ENCODE data around the gene EPHA7.

The EPHA7 gene

DNA sequence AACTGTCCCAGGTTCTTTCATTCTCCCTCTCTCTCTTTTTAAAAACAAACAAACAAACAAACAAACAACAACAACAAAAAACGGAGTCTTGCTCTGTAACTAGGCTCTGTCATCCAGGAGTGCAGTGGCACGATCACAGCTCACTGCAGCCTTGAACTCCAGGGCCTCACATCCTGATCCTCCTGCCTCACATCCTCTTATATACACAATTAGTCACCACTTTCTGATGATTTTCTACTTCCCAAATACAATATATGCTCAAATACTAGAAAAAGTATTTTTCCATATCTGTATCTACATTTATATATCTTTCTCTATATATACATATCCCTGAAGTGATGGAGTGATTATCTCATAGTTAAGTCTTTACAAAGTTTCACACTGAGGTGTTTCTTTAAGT lies 170.7 kb downstream of the EPHA7 start:
- no peak for DNase-seq (ENCODE audit: low spot score)

DNA sequence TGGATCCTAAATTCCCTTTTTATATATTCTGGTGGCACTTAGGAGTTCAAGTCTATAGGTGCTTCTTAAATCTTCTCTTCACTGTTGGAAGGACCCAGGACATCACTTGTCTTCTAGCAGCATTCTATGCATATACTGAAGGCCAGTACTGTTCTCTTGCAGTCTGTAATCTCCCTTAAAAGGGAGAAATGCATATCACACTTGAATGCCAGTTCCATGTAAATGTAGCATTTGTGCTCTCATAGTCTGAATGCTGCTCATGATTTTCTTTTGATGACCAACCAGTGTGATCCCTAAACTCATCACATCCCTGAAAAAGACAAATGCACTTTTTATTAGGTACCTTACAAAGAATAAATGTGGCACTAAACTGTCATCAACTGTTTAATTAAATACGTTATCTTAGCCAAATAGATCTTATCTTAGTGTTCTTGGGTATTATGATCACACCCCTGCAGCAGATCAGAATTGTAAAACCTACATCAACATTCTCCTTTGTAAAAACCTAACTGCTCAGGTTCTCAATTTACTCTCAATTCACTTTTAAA lies 176.1 kb downstream of the EPHA7 start:
- no peak for DNase-seq (ENCODE audit: low spot score)

GRCh38 chr6:93242049-93242448 lies 177.3 kb downstream of the EPHA7 start:
- DNase-seq (ENCODE audit: low spot score), result no peak

DNA sequence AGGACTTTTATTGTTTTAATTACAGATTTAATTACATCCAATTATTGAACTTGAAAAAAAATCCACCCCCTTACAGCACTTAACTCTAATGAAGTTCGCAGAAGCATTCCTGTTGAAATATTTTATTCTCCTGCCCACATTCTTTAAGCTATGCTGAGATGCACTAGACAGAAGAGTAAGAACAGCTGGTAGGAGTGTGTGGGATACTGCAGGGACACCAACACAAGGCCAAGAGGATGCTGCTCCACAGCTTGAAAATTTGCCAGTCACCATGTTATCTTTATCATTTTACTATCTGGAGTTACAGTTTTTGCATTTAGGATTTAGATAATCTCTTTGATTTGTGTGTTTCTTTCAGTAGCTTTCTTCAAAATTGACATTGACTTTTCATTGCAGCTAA lies 180.7 kb downstream of the EPHA7 start:
- DNase-seq (ENCODE audit: low spot score), result no peak

GRCh38 chr6:93235775-93236174 lies 183.6 kb downstream of the EPHA7 start:
- DNase-seq (ENCODE audit: low spot score), result no peak

DNA sequence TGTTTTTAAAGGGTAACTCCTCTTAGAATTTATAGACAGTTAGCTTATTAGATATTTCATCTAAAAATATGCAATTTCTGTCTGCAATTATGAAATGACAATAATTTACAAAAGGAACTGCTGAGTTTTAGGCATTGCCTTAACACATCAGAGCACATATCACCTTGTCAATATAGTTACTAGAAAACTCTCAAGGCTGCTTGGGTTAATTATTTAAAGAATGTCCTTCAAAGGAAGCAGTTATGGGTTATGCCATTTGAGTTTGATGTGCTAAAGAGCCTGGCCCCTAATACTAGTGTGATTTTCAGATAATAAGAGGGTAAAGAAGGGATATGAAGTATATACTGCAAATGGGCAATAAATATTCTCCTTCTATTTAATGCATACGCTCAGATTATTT lies 192.5 kb downstream of the EPHA7 start:
- no peak for DNase-seq (ENCODE audit: low spot score)

- no peak for DNase-seq (ENCODE audit: low spot score)
These were observed 197.1 kb downstream of the EPHA7 start for GRCh38 chr6:93222071-93222851.

GRCh38 chr6:93219447-93219846 lies 199.9 kb downstream of the EPHA7 start:
- DNase-seq (ENCODE audit: low spot score), result no peak

- DNase-seq (ENCODE audit: low spot score), result no peak
These were observed 201.3 kb downstream of the EPHA7 start for GRCh38 chr6:93218096-93218495.

GRCh38 chr6:93213028-93213427 lies 206.3 kb downstream of the EPHA7 start:
- no peak for DNase-seq (ENCODE audit: low spot score)

DNA sequence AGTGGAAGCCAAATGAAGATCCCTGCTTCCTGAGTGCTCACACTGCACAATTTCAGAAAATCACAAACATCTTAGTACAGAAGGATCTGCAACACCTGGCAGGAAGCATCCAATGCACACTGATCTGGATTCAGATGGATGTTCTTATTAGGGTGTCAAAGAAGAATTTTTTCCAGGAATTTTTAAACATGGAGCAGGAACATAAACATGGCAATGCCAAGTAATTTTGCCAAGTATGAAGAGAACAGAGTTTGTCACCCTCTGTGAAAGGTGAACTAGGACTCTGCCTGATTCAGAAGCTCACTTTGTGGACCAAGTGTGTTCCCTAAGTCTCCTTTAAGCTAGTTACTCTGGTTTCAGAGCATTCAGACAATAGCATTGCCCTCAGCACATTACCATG lies 208.5 kb downstream of the EPHA7 start:
- no peak for DNase-seq (ENCODE audit: low spot score)

DNA sequence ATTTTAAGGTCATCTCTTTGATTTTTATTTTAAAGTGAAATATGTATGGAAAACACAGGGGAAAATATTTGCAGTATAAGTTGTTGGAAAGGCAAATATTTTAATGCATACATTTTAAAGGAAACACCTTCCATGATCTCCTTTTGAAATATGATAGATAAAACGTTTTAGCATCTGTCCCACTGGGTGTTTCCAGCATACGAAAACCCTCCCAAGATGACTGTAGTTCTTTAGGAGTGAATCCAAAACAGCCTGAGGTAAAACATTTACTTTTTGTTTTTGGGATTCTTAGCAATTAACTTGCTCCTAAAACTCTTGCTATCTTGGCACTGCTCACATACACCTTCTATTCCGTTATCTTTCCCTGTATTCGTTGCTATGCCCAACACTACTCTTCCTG lies 210.0 kb downstream of the EPHA7 start:
- no peak for DNase-seq (ENCODE audit: low spot score)

GRCh38 chr6:93196406-93196970 lies 222.9 kb downstream of the EPHA7 start:
- DNase-seq (ENCODE audit: low spot score), result no peak

GRCh38 chr6:93194480-93194879 lies 224.9 kb downstream of the EPHA7 start:
- DNase-seq (ENCODE audit: low spot score), result no peak

- no peak for DNase-seq (ENCODE audit: low spot score)
These were observed 225.5 kb downstream of the EPHA7 start for GRCh38 chr6:93193868-93194267.
